ENCODE results near the gene CA7. TPM values are rescaled to one million over a fixed set of nuclear protein-coding genes. Genes with fewer than 3 reads are reported as not detected.

The CA7 gene
- total RNA-seq, 2 donors from 2014 or later: not detected

DNA sequence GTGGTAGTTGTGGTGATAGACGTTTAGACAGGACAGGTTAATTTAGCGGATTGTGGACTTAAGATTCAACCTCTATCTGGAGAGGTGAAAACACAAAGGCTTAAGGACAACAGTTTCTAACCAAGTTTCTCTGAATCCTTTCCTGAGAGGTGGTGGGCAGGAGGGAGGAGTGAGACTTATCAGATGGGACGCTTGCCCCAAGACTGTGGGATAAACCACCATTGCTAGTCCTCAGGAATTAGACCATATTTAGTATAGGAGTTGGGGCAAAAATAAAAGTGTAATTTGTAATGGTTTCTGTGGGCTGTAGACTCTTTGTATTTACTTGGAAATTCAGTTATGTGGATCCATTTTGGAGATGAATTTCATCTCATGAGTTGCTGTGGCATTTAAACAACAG is 42.7 kb downstream of the CA7 start:
- Histone ChIP-seq H3K27me3 (ENCODE audit: control insufficient read depth, insufficient read depth, low read length, poor library complexity, severe bottlenecking) (no peaks in the 10 kb centered on the region), H3K36me3 (ENCODE audit: control insufficient read depth, insufficient read depth, low read length) (peaks cover 26% of the 10 kb centered on the region), H3K27ac (ENCODE audit: low read depth, low read length) (no peak overlapping the region), H3K4me3 (ENCODE audit: low read length) (peak overlapping the region; percentile 7), H3K9ac (ENCODE audit: extremely low read depth, low read length, poor library complexity, severe bottlenecking) (peak overlapping the region; percentile 14), H3K9me3 (ENCODE audit: control insufficient read depth, low read length) (no peaks in the 10 kb centered on the region), H3K4me1 (ENCODE audit: control insufficient read depth, insufficient read depth, low read length) (peaks cover 11% of the 10 kb centered on the region)
- Mint-ChIP-seq H3K27ac (peak overlapping the region; percentile 75), H3K4me1 (peaks cover 22% of the 10 kb centered on the region), H3K4me3 (no peak overlapping the region), H3K36me3 (ENCODE audit: low read depth) (peaks cover 28% of the 10 kb centered on the region), H3K9me3 (no peaks in the 10 kb centered on the region), H3K27me3 (ENCODE audit: insufficient read depth) (no peaks in the 10 kb centered on the region)
- TF ChIP-seq CTCF (conservative IDR thresholded peaks at IDR 0.05): no peak
- 69 to 91% methylated on average over 3 of the region's 3 CpGs for WGBS, 2 experiments (ENCODE audit: insufficient coverage in 1 of 2, insufficient read length in 1 of 2)
- no peak for DNase-seq

GRCh38 chr16:66888647-66889615 is 44.7 kb downstream of the CA7 start:
- no peaks in the 10 kb centered on the region for H3K27me3 ChIP-seq (ENCODE audit: control insufficient read depth, insufficient read depth, low read length, poor library complexity, severe bottlenecking)
- DNase-seq: no peak
- Mint-ChIP-seq H3K27ac (no peak overlapping the region), H3K4me1 (peaks cover 22% of the 10 kb centered on the region), H3K9me3 (no peaks in the 10 kb centered on the region), H3K27me3 (ENCODE audit: insufficient read depth) (no peaks in the 10 kb centered on the region), H3K4me3 (no peak overlapping the region), H3K36me3 (ENCODE audit: low read depth) (peaks cover 28% of the 10 kb centered on the region)
- peaks cover 11% of the 10 kb centered on the region for H3K4me1 ChIP-seq (ENCODE audit: control insufficient read depth, insufficient read depth, low read length)
- H3K9me3 ChIP-seq (ENCODE audit: control insufficient read depth, low read length): no peaks in the 10 kb centered on the region
- no peak overlapping the region for H3K9ac ChIP-seq (ENCODE audit: extremely low read depth, low read length, poor library complexity, severe bottlenecking)
- no peak overlapping the region for H3K27ac ChIP-seq (ENCODE audit: low read depth, low read length)
- TF ChIP-seq CTCF (conservative IDR thresholded peaks at IDR 0.05): no peak
- no peak overlapping the region for H3K4me3 ChIP-seq (ENCODE audit: low read length)
- peaks cover 25% of the 10 kb centered on the region for H3K36me3 ChIP-seq (ENCODE audit: control insufficient read depth, insufficient read depth, low read length)
- WGBS, 2 experiments (ENCODE audit: insufficient coverage in 1 of 2, insufficient read length in 1 of 2): 91 to 94% methylated on average over 5 to 6 of the region's 6 CpGs

DNA sequence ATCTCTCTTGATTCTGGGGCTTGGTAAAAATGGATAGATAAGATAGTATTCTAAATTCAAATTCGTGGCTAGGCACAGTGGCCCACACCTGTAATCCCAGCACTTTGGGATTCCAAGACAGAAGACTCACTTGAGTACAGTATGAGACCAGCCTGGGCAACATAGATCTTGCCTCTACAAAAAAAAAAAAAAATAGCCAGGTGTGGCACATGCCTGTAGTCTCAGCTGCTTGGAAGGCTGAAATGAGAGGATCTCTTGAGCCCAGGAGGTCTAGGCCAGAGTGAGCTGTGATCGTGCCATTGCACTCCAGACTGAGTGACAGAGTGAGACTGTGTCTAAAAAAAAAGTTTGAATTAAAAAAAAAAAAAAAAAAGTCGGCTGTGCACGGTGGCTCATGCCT is 45.4 kb downstream of the CA7 start:
- peaks cover 11% of the 10 kb centered on the region for H3K4me1 ChIP-seq (ENCODE audit: control insufficient read depth, insufficient read depth, low read length)
- Mint-ChIP-seq H3K27ac (no peak overlapping the region), H3K36me3 (ENCODE audit: low read depth) (peaks cover 23% of the 10 kb centered on the region), H3K4me3 (no peak overlapping the region), H3K4me1 (peaks cover 22% of the 10 kb centered on the region), H3K27me3 (ENCODE audit: insufficient read depth) (no peaks in the 10 kb centered on the region), H3K9me3 (no peaks in the 10 kb centered on the region)
- no peak overlapping the region for H3K4me3 ChIP-seq (ENCODE audit: low read length)
- no peak overlapping the region for H3K9ac ChIP-seq (ENCODE audit: extremely low read depth, low read length, poor library complexity, severe bottlenecking)
- peaks cover 18% of the 10 kb centered on the region for H3K36me3 ChIP-seq (ENCODE audit: control insufficient read depth, insufficient read depth, low read length)
- DNase-seq: no peak
- H3K9me3 ChIP-seq (ENCODE audit: control insufficient read depth, low read length): no peaks in the 10 kb centered on the region
- 89 to 100% methylated on average over 1 to 3 of the region's 4 CpGs for WGBS, 2 experiments (ENCODE audit: insufficient coverage in 1 of 2, insufficient read length in 1 of 2)
- H3K27me3 ChIP-seq (ENCODE audit: control insufficient read depth, insufficient read depth, low read length, poor library complexity, severe bottlenecking): no peaks in the 10 kb centered on the region
- no peak for TF ChIP-seq CTCF (conservative IDR thresholded peaks at IDR 0.05)
- no peak overlapping the region for H3K27ac ChIP-seq (ENCODE audit: low read depth, low read length)

Data from endodermal cell (in vitro differentiated cells).